AG04450 (cell line): ENCODE results near the gene OPCML. TPM values are rescaled to one million over a fixed set of nuclear protein-coding genes. Genes with fewer than 3 reads are reported as not detected.

Source experiments
- CTCF ChIA-PET: fragments of 300-600, 350-600 bp; formaldehyde crosslinking; extraction: SDS; loops from one replicate; lab custom pipeline; 2022; ENCODE audit warnings: antibody characterized with exemption, inconsistent platforms; lab: Charles Lee
- POLR2A ChIA-PET: fragments of 350-600 bp; formaldehyde crosslinking; extraction: SDS; loops from one replicate; lab custom pipeline; 2021; ENCODE audit warnings: antibody characterized with exemption, inconsistent platforms; lab: Yijun Ruan, JAX
- DNase-seq: peaks from one replicate; pipeline ENCODE4 v3.0.0-alpha.2; 2011; ENCODE audit warnings: low read depth, low spot score
- H3K27ac ChIP-seq: one replicate; pipeline ENCODE4 v1.5.1; 2012; ENCODE audit warnings: low read depth, low read length, control low read depth
- H3K27me3 ChIP-seq: one replicate; pipeline ENCODE4 v1.6.0; 2012; ENCODE audit warnings: low read length; ENCODE audit not compliant: control insufficient read depth, insufficient read depth
- H3K4me3 ChIP-seq: 2 replicates; pipeline ENCODE4 v1.5.1; 2011; ENCODE audit warnings: mild to moderate bottlenecking, low read depth, low read length, control low read depth
- H3K9me3 ChIP-seq: 2 replicates; pipeline ENCODE4 v1.5.1; 2012; ENCODE audit warnings: low read length; ENCODE audit not compliant: control insufficient read depth, insufficient read depth
- polyA plus RNA-seq: library from polyadenylated mRNA; depleted of rRNA; stranded (reverse); fragments of >200 nt; gene quantifications from 2 replicates; pipeline ENCODE4 v1.2.3, GENCODE V29; 2011
- TF ChIP-seq, protein P1 (sequence below): IDR thresholded peaks from 2 replicates; pipeline ENCODE4 v1.5.1; 2011; ENCODE audit warnings: low read depth, low read length, control low read depth, inconsistent platforms

The OPCML gene
- polyA plus RNA-seq, 1 experiment: 1.1 TPM

DNA sequence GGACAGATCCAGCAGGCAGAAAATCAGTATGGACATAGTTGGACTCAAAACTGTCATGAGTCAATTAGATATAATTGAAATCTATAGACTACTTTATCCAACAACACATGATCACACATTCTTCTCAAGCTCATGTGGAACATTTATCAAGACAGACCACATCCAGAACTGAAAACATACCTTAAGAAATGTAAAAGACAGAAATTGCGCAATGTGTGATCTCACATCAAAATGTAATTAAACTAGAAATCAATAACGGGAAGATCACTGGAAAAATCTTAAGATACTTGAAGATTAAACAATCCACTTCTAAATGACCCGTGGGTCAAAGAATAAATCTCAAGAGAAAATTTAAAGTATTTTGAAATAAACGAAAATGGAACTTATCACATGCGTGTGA lies 435.3 kb downstream of the OPCML start:
- ChIA-PET CTCF (no interaction called here), POLR2A (no interaction called here)
- H3K27ac ChIP-seq: no peak overlapping the region
- H3K27me3 ChIP-seq: no peaks in the 10 kb centered on the region
- H3K4me3 ChIP-seq: no peak overlapping the region
- DNase-seq: no peak
- H3K9me3 ChIP-seq: no peaks in the 10 kb centered on the region
- TF ChIP-seq, protein P1, sequence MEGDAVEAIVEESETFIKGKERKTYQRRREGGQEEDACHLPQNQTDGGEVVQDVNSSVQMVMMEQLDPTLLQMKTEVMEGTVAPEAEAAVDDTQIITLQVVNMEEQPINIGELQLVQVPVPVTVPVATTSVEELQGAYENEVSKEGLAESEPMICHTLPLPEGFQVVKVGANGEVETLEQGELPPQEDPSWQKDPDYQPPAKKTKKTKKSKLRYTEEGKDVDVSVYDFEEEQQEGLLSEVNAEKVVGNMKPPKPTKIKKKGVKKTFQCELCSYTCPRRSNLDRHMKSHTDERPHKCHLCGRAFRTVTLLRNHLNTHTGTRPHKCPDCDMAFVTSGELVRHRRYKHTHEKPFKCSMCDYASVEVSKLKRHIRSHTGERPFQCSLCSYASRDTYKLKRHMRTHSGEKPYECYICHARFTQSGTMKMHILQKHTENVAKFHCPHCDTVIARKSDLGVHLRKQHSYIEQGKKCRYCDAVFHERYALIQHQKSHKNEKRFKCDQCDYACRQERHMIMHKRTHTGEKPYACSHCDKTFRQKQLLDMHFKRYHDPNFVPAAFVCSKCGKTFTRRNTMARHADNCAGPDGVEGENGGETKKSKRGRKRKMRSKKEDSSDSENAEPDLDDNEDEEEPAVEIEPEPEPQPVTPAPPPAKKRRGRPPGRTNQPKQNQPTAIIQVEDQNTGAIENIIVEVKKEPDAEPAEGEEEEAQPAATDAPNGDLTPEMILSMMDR: no peak

- no peak overlapping the region for H3K4me3 ChIP-seq
- ChIA-PET POLR2A (no interaction called here), CTCF (interaction anchor here (1.2 kb wide), 1 partner anchor 1218 kb away, joined by 3 read pairs; no protein-coding TSS in a partner anchor)
- TF ChIP-seq, protein P1: no peak
- no peak overlapping the region for H3K27ac ChIP-seq
- peaks cover 4% of the 10 kb centered on the region; the same call in 1 of the 2 replicates for H3K9me3 ChIP-seq
- H3K27me3 ChIP-seq: no peaks in the 10 kb centered on the region
- DNase-seq: no peak
Observed at GRCh38 chr11:133086518-133086917, 445.8 kb downstream of the OPCML start.

GRCh38 chr11:133082841-133083488 lies 449.3 kb downstream of the OPCML start:
- CTCF ChIA-PET: interaction anchor here (0.7 to 1.8 kb wide), 4 partner anchors 9 to 873 kb away, joined by 3 to 9 read pairs (median 3); no protein-coding TSS in a partner anchor
- POLR2A ChIA-PET: no interaction called here
- H3K4me3 ChIP-seq: peak overlapping the region; percentile 53
- no peak for DNase-seq
- peaks cover 12% of the 10 kb centered on the region for H3K27me3 ChIP-seq
- TF ChIP-seq, protein P1: peak; percentile 46
- no peak overlapping the region for H3K27ac ChIP-seq
- peaks cover 4% of the 10 kb centered on the region; the same call in 1 of the 2 replicates for H3K9me3 ChIP-seq

DNA sequence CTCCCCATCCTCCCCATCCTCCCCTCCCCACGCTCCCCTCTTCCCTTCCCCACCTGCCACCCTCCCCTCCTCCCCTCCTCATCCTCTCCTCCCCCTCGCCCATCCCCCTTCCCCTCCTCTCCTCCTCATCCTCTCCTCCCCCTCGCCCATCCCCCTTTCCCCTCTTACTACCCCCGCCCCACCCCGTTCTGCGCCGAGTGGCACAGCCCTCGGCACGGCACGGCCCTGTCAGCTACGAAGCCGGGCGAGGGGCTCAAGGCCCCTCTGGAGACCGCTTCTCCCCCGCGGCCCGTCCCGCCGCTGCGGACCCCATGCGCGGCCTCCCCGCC lies 449.9 kb downstream of the OPCML start:
- H3K9me3 ChIP-seq: peaks cover 4% of the 10 kb centered on the region; the same call in 1 of the 2 replicates
- POLR2A ChIA-PET: no interaction called here
- no peak overlapping the region for H3K4me3 ChIP-seq
- no peak for DNase-seq
- H3K27me3 ChIP-seq: peaks cover 12% of the 10 kb centered on the region
- CTCF ChIA-PET: interaction anchor here (0.5 to 1.0 kb wide), 2 partner anchors 9 to 921 kb away, joined by 3 to 4 read pairs; no protein-coding TSS in a partner anchor
- no peak overlapping the region for H3K27ac ChIP-seq
- TF ChIP-seq, protein P1: no peak

DNA sequence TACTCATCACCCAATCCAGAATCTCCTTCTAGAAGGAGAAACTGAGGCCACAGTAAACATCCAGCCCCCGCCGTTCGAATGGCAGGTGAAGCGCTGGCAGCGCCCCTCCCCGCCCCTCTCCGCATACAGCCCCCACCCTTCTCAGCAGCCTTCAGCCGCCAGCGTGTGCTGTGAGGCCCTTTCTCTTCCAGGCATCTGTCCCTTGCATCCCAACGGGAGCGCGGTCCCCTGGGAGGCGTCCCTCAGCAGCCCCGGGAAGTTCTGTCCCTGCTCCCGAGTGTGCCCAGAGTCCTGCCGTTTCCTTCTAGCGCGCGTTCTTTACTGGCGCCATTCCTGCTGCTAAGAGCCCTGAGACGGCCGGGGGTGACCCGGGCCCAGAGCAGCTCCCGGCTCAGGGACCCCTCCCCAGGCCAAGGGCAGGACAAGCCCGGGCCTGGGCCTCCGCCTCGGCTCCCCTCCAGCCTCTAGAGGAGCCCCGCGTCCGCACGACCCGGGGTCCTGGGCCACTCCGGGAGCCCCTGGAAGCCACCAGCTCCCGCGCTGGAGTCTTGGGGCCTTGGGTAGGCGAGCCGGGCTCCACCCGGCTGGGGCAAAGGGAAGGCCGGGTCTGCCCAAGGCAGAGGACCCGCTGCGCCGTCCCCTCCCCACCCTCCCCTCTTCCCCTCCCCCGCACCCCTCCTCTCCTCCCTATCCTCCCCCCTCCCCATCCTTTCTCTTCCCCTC lies 450.4 kb downstream of the OPCML start:
- TF ChIP-seq, protein P1: no peak
- ChIA-PET CTCF (interaction anchor here (0.5 to 1.7 kb wide), 4 partner anchors 8 to 921 kb away, joined by 3 to 5 read pairs (median 4); no protein-coding TSS in a partner anchor), POLR2A (no interaction called here)
- DNase-seq: no peak
- peaks cover 4% of the 10 kb centered on the region; the same call in 1 of the 2 replicates for H3K9me3 ChIP-seq
- H3K27me3 ChIP-seq: peaks cover 12% of the 10 kb centered on the region
- H3K4me3 ChIP-seq: no peak overlapping the region
- H3K27ac ChIP-seq: no peak overlapping the region
